H1 (cell line): ENCODE measurements around the gene ZBTB20. TPM values are rescaled to one million over a fixed set of nuclear protein-coding genes. Genes with fewer than 3 reads are reported as not detected.

Experiments used
- CTCF ChIA-PET: fragments of 300-600 bp; sonication (Branson Sonifier 250); formaldehyde crosslinking; loops from one replicate; lab custom pipeline; 2021; ENCODE audit not compliant: partially characterized antibody; lab: Charles Lee
- POLR2A ChIA-PET: fragments of 300-600 bp; sonication (Branson Sonifier 250); formaldehyde crosslinking; loops from one replicate; lab custom pipeline; 2021; ENCODE audit warnings: inconsistent platforms; ENCODE audit not compliant: partially characterized antibody; lab: Charles Lee
- DNase-seq, 2 experiments: peaks; one replicate each; pipeline versions ENCODE4 v3.0.0 to v3.0.0-alpha.2; 2010 to 2022; ENCODE audit warnings: low spot score in 2 of 2, low read depth in 1 of 2, mixed read lengths in 1 of 2
- FAIRE-seq: peaks from 2 replicates; lab custom pipeline; 2011; peaks lifted over from hg19 to GRCh38; lab: Jason Lieb, UNC
- H2AFZ ChIP-seq: 2 replicates; pipeline ENCODE4 v1.8.1; 2012; ENCODE audit warnings: low read length, inconsistent platforms
- H2AK5ac ChIP-seq: 2 replicates; pipeline ENCODE4 v1.6.1; 2013; ENCODE audit warnings: low read depth, low read length
- H2BK120ac ChIP-seq: replicated peaks from 2 replicates; pipeline ENCODE3; 2013; ENCODE audit warnings: low read depth, low read length, inconsistent platforms
- H2BK12ac ChIP-seq: 2 replicates; pipeline ENCODE4 v1.6.1; 2013; ENCODE audit warnings: low read depth, low read length
- H2BK15ac ChIP-seq: 2 replicates; pipeline ENCODE4 v1.6.1; 2013; ENCODE audit warnings: low read length
- H2BK20ac ChIP-seq: 2 replicates; pipeline ENCODE4 v1.6.1; 2013; ENCODE audit warnings: low read length
- H2BK5ac ChIP-seq: 2 replicates; pipeline ENCODE4 v1.6.1; 2013; ENCODE audit warnings: low read depth, low read length
- H3K14ac ChIP-seq: 2 replicates; pipeline ENCODE4 v1.6.1; 2013; ENCODE audit warnings: inconsistent platforms; ENCODE audit not compliant: insufficient read length
- H3K18ac ChIP-seq: 2 replicates; pipeline ENCODE4 v1.6.1; 2013; ENCODE audit warnings: low read length; ENCODE audit errors: extremely low read depth
- H3K23ac ChIP-seq: 2 replicates; pipeline ENCODE4 v1.6.1; 2013; ENCODE audit warnings: inconsistent platforms; ENCODE audit not compliant: insufficient read length
- H3K23me2 ChIP-seq: 2 replicates; pipeline ENCODE4 v1.6.1; 2013; ENCODE audit warnings: low read depth, low read length
- H3K27ac ChIP-seq: 2 replicates; pipeline ENCODE4 v1.6.1; 2011; ENCODE audit warnings: low read depth, low read length, inconsistent platforms
- H3K27me3 ChIP-seq, 4 experiments: replicated peaks in 1 of 4; 1 replicate in 1 of 4; 2 replicates in 3 of 4; pipeline versions ENCODE4 v1.6.1 to v1.8.1; 2011 to 2013; ENCODE audit warnings: low read length in 3 of 4, mild to moderate bottlenecking in 3 of 4, inconsistent platforms in 2 of 4, mixed read lengths in 2 of 4, moderate library complexity in 1 of 4; ENCODE audit not compliant: control insufficient read depth in 3 of 4, insufficient read depth in 3 of 4; ENCODE audit errors: extremely low read depth in 1 of 4
- H3K36me3 ChIP-seq, 4 experiments: 2 replicates each; pipeline versions ENCODE4 v1.6.1 to v1.8.1; 2011 to 2013; ENCODE audit warnings: mild to moderate bottlenecking in 4 of 4, low read length in 3 of 4, moderate library complexity in 2 of 4, control low read depth in 1 of 4, inconsistent platforms in 1 of 4; ENCODE audit not compliant: insufficient read depth in 4 of 4, control insufficient read depth in 2 of 4
- H3K4ac ChIP-seq: replicated peaks from 2 replicates; pipeline ENCODE3; 2013; ENCODE audit warnings: low read length, low read depth, mixed read lengths, inconsistent platforms; ENCODE audit not compliant: insufficient read length
- H3K4me1 ChIP-seq, 4 experiments: replicated peaks in 1 of 4; 1 replicate in 1 of 4; 2 replicates in 3 of 4; pipeline versions ENCODE4 v1.6.1 to v1.8.1; 2011 to 2013; ENCODE audit warnings: low read length in 3 of 4, inconsistent platforms in 2 of 4, mixed read lengths in 1 of 4; ENCODE audit not compliant: insufficient read depth in 4 of 4, control insufficient read depth in 3 of 4
- H3K4me2 ChIP-seq, 2 experiments: 2 replicates each; pipeline versions ENCODE4 v1.6.1 to v1.8.1; 2011 to 2013; ENCODE audit warnings: low read depth in 2 of 2, low read length in 2 of 2, control low read depth in 1 of 2, inconsistent platforms in 1 of 2, mild to moderate bottlenecking in 1 of 2; ENCODE audit not compliant: insufficient read depth in 1 of 2
- H3K4me3 ChIP-seq, 4 experiments: fragments of 200-600, 300-600 bp in 1 of 4; sonication (generic), shearing (Covaris generic), sonication (Bioruptor Twin) in 1 of 4; 2 replicates each; pipeline versions ENCODE4 v1.5.1 to v1.8.1; 2011 to 2016; ENCODE audit warnings: low read length in 4 of 4, low read depth in 3 of 4, control low read depth in 2 of 4, inconsistent platforms in 2 of 4, mild to moderate bottlenecking in 2 of 4, mixed read lengths in 1 of 4, moderate library complexity in 1 of 4; ENCODE audit not compliant: insufficient read depth in 2 of 4; ENCODE audit errors: extremely low read depth in 1 of 4
- H3K56ac ChIP-seq: replicated peaks from 2 replicates; pipeline ENCODE3; 2013; ENCODE audit warnings: low read depth, mild to moderate bottlenecking, mixed read lengths, low read length, inconsistent platforms; ENCODE audit not compliant: insufficient read length
- H3K79me1 ChIP-seq: 2 replicates; pipeline ENCODE4 v1.6.1; 2013; ENCODE audit warnings: low read depth, low read length, control low read depth
- H3K79me2 ChIP-seq, 2 experiments: 2 replicates each; pipeline versions ENCODE4 v1.6.1 to v1.8.1; 2012 to 2013; ENCODE audit warnings: low read length in 2 of 2, mild to moderate bottlenecking in 2 of 2, inconsistent platforms in 1 of 2; ENCODE audit not compliant: insufficient read depth in 2 of 2, control insufficient read depth in 1 of 2
- H3K9ac ChIP-seq, 4 experiments: replicated peaks in 1 of 4; 1 replicate in 1 of 4; 2 replicates in 3 of 4; pipeline versions ENCODE4 v1.6.1 to v1.8.1; 2011 to 2013; ENCODE audit warnings: low read depth in 3 of 4, low read length in 3 of 4, control low read depth in 2 of 4, mild to moderate bottlenecking in 2 of 4, moderate library complexity in 2 of 4, inconsistent platforms in 1 of 4; ENCODE audit errors: extremely low read depth in 1 of 4
- H3K9me3 ChIP-seq, 2 experiments: 2 replicates each; pipeline versions ENCODE4 v1.6.1 to v1.8.1; 2012 to 2013; ENCODE audit warnings: mild to moderate bottlenecking in 2 of 2, moderate library complexity in 2 of 2, control low read depth in 1 of 2, inconsistent platforms in 1 of 2, low read depth in 1 of 2, low read length in 1 of 2, mixed read lengths in 1 of 2; ENCODE audit not compliant: insufficient read depth in 2 of 2
- H4K20me1 ChIP-seq, 2 experiments: replicated peaks in 1 of 2; 2 replicates each; pipeline versions ENCODE3 to v1.8.1; 2011 to 2013; ENCODE audit warnings: inconsistent platforms in 2 of 2, low read length in 2 of 2, mild to moderate bottlenecking in 1 of 2; ENCODE audit not compliant: insufficient read depth in 2 of 2, control insufficient read depth in 1 of 2
- H4K5ac ChIP-seq: 2 replicates; pipeline ENCODE4 v1.6.1; 2013; ENCODE audit warnings: low read length, low read depth, mixed read lengths, inconsistent platforms; ENCODE audit not compliant: insufficient read length
- H4K8ac ChIP-seq: 2 replicates; pipeline ENCODE4 v1.8.0; 2013; ENCODE audit warnings: mild to moderate bottlenecking, moderate library complexity, low read length, inconsistent platforms; ENCODE audit not compliant: insufficient read depth; ENCODE audit errors: extremely low read depth
- H4K91ac ChIP-seq: replicated peaks from 2 replicates; pipeline ENCODE3; 2013; ENCODE audit warnings: low read length, mixed read lengths, inconsistent platforms; ENCODE audit not compliant: insufficient read length
- BACH1 ChIP-seq: IDR thresholded peaks from 2 replicates; pipeline ENCODE4 v1.6.1; 2012; ENCODE audit warnings: low read length, improper control_type of control experiment
- CBX5 ChIP-seq: fragments of 300-800, 300-1000 bp; sonication (generic); IDR thresholded peaks from 2 replicates; pipeline ENCODE4 v1.7.1; 2016; ENCODE audit warnings: antibody characterized with exemption, low read length, low read depth
- CHD2 ChIP-seq: IDR thresholded peaks from 2 replicates; pipeline ENCODE4 v1.6.1; 2012; ENCODE audit warnings: low read length, improper control_type of control experiment
- CTBP2 ChIP-seq: IDR thresholded peaks from 2 replicates; pipeline ENCODE4 v1.7.0; 2011; ENCODE audit warnings: borderline replicate concordance, mild to moderate bottlenecking, moderate library complexity, mixed read lengths, low read length; ENCODE audit not compliant: insufficient read depth, insufficient read length
- E2F6 ChIP-seq: IDR thresholded peaks from 2 replicates; pipeline ENCODE4 v1.6.1; 2012; ENCODE audit warnings: inconsistent platforms
- FOSL1 ChIP-seq: IDR thresholded peaks from 2 replicates; pipeline ENCODE4 v1.6.1; 2011; ENCODE audit warnings: mild to moderate bottlenecking, low read depth, low read length, moderate library complexity; ENCODE audit not compliant: insufficient read depth
- GTF2F1 ChIP-seq: IDR thresholded peaks from 2 replicates; pipeline ENCODE4 v1.6.1; 2012; ENCODE audit warnings: low read depth, low read length, improper control_type of control experiment, borderline replicate concordance
- MAX ChIP-seq: IDR thresholded peaks from 2 replicates; pipeline ENCODE4 v1.6.1; 2012; ENCODE audit warnings: inconsistent platforms
- NANOG ChIP-seq: IDR thresholded peaks from 2 replicates; pipeline ENCODE4 v1.6.1; 2011; ENCODE audit warnings: low read length, low read depth, mild to moderate bottlenecking, inconsistent platforms; ENCODE audit not compliant: insufficient read depth, poor library complexity, severe bottlenecking
- PHF8 ChIP-seq: fragments of 200-600 bp; sonication (generic); conservative IDR thresholded peaks from 2 replicates; pipeline ENCODE4 v1.7.1; 2012; ENCODE audit warnings: low read depth, mild to moderate bottlenecking, inconsistent platforms, low read length, moderate library complexity
- POU5F1 ChIP-seq: IDR thresholded peaks from 2 replicates; pipeline ENCODE4 v1.6.1; 2011; ENCODE audit warnings: low read depth, mild to moderate bottlenecking, low read length, moderate library complexity
- RFX5 ChIP-seq: IDR thresholded peaks from 2 replicates; pipeline ENCODE4 v1.6.1; 2011; ENCODE audit warnings: low read depth, low read length, improper control_type of control experiment, borderline replicate concordance
- SRF ChIP-seq: IDR thresholded peaks from 2 replicates; pipeline ENCODE4 v1.6.1; 2011; ENCODE audit warnings: mild to moderate bottlenecking, low read depth, low read length, moderate library complexity
- WGBS, 2 experiments: shearing (Covaris generic) in 1 of 2; methylation state at CpG; one replicate each; pipeline versions ENCODE4 v1.1.6 to v1.1.7; 2013 to 2015; ENCODE audit warnings: low lambda C conversion rate in 2 of 2, mixed read lengths in 2 of 2, inconsistent platforms in 1 of 2, low coverage in 1 of 2, missing lambda C conversion rate in 1 of 2; ENCODE audit not compliant: insufficient replicate concordance in 2 of 2, insufficient coverage in 1 of 2, insufficient read length in 1 of 2; ENCODE audit errors: extremely low coverage in 1 of 2, missing lambda C conversion rate in 1 of 2; 5-methylcytosine and 5-hydroxymethylcytosine counted together
- polyA plus RNA-seq, 7 experiments: library from polyadenylated mRNA; depleted of rRNA in 3 of 7; stranded (reverse) in 5 of 7; unstranded in 2 of 7; fragments of >200 nt in 5 of 7; fragments of 200-250 nt in 2 of 7; gene quantifications; 1 replicate in 5 of 7; 2 replicates in 1 of 7; 4 replicates in 1 of 7; pipeline versions ENCODE4 v1.2.1 to v1.2.3, GENCODE V29; 2011 to 2013; ENCODE audit warnings: missing spikeins in 2 of 7, mixed read lengths in 2 of 7
- total RNA-seq: library from RNA; stranded (reverse); fragmentation: NEBNext Ultra II Directional; extraction: Animal tissue kit (Norgen Biotek cat#: 25700); gene quantifications from 2 replicates; pipeline ENCODE4 v1.2.1, GENCODE V29; 2021

The ZBTB20 gene
- total and polyA plus RNA-seq, 2 of the 8 experiments (the other 6 are each of a cell fraction or from before 2014, with no cell fraction given) = 0.35 to 1.3 TPM

- FAIRE-seq = no peak
- no peak overlapping the region for H2BK120ac ChIP-seq
Measured at GRCh38 chr3:114686621-114687020, 460.5 kb downstream of the ZBTB20 start.

More at GRCh38 chr3:114686621-114687020, 460.5 kb downstream of the ZBTB20 start:
- H3K79me2 ChIP-seq = no peaks in the 10 kb centered on the region
- H3K9ac ChIP-seq = no peak overlapping the region
- H2AK5ac ChIP-seq = no peak overlapping the region
- no peak overlapping the region for H2BK20ac ChIP-seq
- DNase-seq = no peak
- ChIA-PET POLR2A (no interaction called here), CTCF (no interaction called here)
- no peaks in the 10 kb centered on the region for H3K27me3 ChIP-seq
- no peak overlapping the region for H3K14ac ChIP-seq
- no peak overlapping the region for H2BK5ac ChIP-seq
- H3K4ac ChIP-seq = peak overlapping the region; percentile 27
- no peak overlapping the region for H3K56ac ChIP-seq
- H3K23ac ChIP-seq = no peak overlapping the region
- H3K79me1 ChIP-seq = no peaks in the 10 kb centered on the region
- no peaks in the 10 kb centered on the region; the same call in 1 of the 2 replicates for H3K23me2 ChIP-seq
- no peak overlapping the region for H4K8ac ChIP-seq
- 0 out of 2 replicates have a peak overlapping the region, but pooled peaks have one; percentile 9 for H3K18ac ChIP-seq
- 90% methylated on average over 4 of the region's 4 CpGs; no CpG with 5 or more reads in 1 of the 2 experiments for WGBS, 2 experiments
- no peaks in the 10 kb centered on the region for H4K20me1 ChIP-seq
- no peak overlapping the region for H4K5ac ChIP-seq
- H3K4me1 ChIP-seq = peaks cover 0 to 5% (median 2%) of the 10 kb centered on the region in 4 experiments; a peak in 2 of 7 replicates
- H3K27ac ChIP-seq = no peak overlapping the region
- H3K36me3 ChIP-seq = no peaks in the 10 kb centered on the region
- H3K4me3 ChIP-seq = no peak overlapping the region
- no peak overlapping the region for H2BK12ac ChIP-seq
- no peaks in the 10 kb centered on the region for H3K9me3 ChIP-seq
- no peak overlapping the region; the same call in 1 of the 2 replicates for H2AFZ ChIP-seq
- H3K4me2 ChIP-seq = no peak overlapping the region
- no peak overlapping the region for H2BK15ac ChIP-seq
- H4K91ac ChIP-seq = no peak overlapping the region
- no peak for TF ChIP-seq BACH1
- TF ChIP-seq FOSL1 = no peak
- TF ChIP-seq GTF2F1 = no peak
- TF ChIP-seq POU5F1 = no peak
- no peak for TF ChIP-seq MAX
- TF ChIP-seq RFX5 = no peak
- TF ChIP-seq PHF8 = no peak
- TF ChIP-seq CHD2 = no peak
- no peak for TF ChIP-seq NANOG
- no peak for TF ChIP-seq CBX5
- no peak for TF ChIP-seq SRF
- no peak for TF ChIP-seq E2F6
- no peak for TF ChIP-seq CTBP2
